Hypothalamus (tissue), 51 donors: ENCODE measurements around the gene TRPC6.

Source experiments
- DNase-seq, 51 donors: peaks; one replicate each; lab custom pipeline; 2025; lab: John Stamatoyannopoulos, UW

The TRPC6 gene

DNA sequence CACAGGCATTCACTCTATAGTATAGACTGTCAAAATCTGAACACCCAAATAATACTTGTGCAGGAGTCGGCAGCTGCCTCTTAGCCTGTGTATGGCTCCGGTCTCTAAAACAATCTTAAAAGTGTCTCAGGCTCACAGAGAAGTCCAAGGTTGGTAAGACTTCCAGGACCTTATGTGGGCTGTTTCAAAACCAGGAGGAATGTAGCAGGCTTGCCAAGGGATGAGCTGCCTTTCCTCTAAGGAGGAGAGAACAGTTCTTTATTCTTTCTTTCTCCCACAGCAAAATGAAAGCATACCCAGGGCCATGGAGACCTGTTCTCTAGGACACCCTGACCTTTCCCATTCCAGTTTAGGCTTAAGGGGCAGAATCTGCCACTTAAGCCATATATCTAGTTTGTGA, 176.5 kb downstream of the TRPC6 start:
- DNase-seq, result no peak
